HepG2 (cell line): ENCODE data around the gene ZBTB46. TPM values are rescaled to one million over a fixed set of nuclear protein-coding genes. Genes with fewer than 3 reads are reported as not detected.

ENCODE experiments used
- JUND ChIP-seq: sonication (generic); formaldehyde crosslinking; IDR thresholded peaks from 2 replicates; pipeline ENCODE4 v1.8.0; 2022; ENCODE audit warnings: mild to moderate bottlenecking, missing genetic modification reagents
- KDM4B ChIP-seq: sonication (generic); formaldehyde crosslinking; IDR thresholded peaks from 2 replicates; pipeline ENCODE4 v1.4.0; 2020; ENCODE audit warnings: missing genetic modification reagents
- KDM6A ChIP-seq: IDR thresholded peaks from 2 replicates; pipeline ENCODE4 v1.6.1; 2016; ENCODE audit warnings: low read depth
- LRRFIP1 ChIP-seq: sonication (generic); formaldehyde crosslinking; conservative IDR thresholded peaks from 2 replicates; pipeline ENCODE4 v1.4.0; 2020; ENCODE audit warnings: missing genetic modification reagents
- NFE2L1 ChIP-seq: sonication (generic); formaldehyde crosslinking; IDR thresholded peaks from 2 replicates; pipeline ENCODE4 v1.4.0; 2020; ENCODE audit warnings: missing genetic modification reagents, mild to moderate bottlenecking, borderline replicate concordance
- NR2F6 ChIP-seq, 2 experiments: IDR thresholded peaks; 2 replicates each; pipeline ENCODE4 v1.6.1; 2016; ENCODE audit warnings: antibody characterized with exemption in 1 of 2, mild to moderate bottlenecking in 1 of 2
- SAP130 ChIP-seq: IDR thresholded peaks from 2 replicates; pipeline ENCODE4 v1.6.1; 2016; ENCODE audit warnings: low read depth
- SMARCE1 ChIP-seq: fragments of 450-650 bp; IDR thresholded peaks from 2 replicates; pipeline ENCODE4 v1.6.1; 2017; ENCODE audit warnings: borderline replicate concordance
- SOX13 ChIP-seq, 3 experiments: fragments of 450-650 bp in 1 of 3; sonication (generic) in 1 of 3; formaldehyde crosslinking in 1 of 3; IDR thresholded peaks in 2 of 3; conservative IDR thresholded peaks in 1 of 3; 2 replicates each; pipeline versions ENCODE4 v1.5.0 to v1.6.1; 2016 to 2020; ENCODE audit warnings: antibody characterized with exemption in 1 of 3, mild to moderate bottlenecking in 1 of 3, missing compliant biosample characterization in 1 of 3, missing genetic modification reagents in 1 of 3, moderate library complexity in 1 of 3
- ZBTB2 ChIP-seq: sonication (generic); formaldehyde crosslinking; IDR thresholded peaks from 2 replicates; pipeline ENCODE4 v1.8.0; 2022; ENCODE audit warnings: low read depth, missing genetic modification reagents
- ZNF143 ChIP-seq: sonication (generic); formaldehyde crosslinking; IDR thresholded peaks from 2 replicates; pipeline ENCODE4 v1.4.0; 2020; ENCODE audit warnings: missing genetic modification reagents
- ZNF18 ChIP-seq: sonication (generic); formaldehyde crosslinking; IDR thresholded peaks from 2 replicates; pipeline ENCODE4 v1.8.0; 2022; ENCODE audit warnings: mild to moderate bottlenecking, missing genetic modification reagents; ENCODE audit not compliant: insufficient replicate concordance
- ZNF34 ChIP-seq: sonication (generic); formaldehyde crosslinking; IDR thresholded peaks from 2 replicates; pipeline ENCODE4 v1.4.0; 2020; ENCODE audit warnings: mild to moderate bottlenecking, missing genetic modification reagents, borderline replicate concordance
- ZNF513 ChIP-seq: sonication (generic); formaldehyde crosslinking; conservative IDR thresholded peaks from 2 replicates; pipeline ENCODE4 v1.5.0; 2020; ENCODE audit warnings: missing genetic modification reagents
- ZNF660 ChIP-seq: sonication (generic); formaldehyde crosslinking; IDR thresholded peaks from 2 replicates; pipeline ENCODE4 v1.5.1; 2020; ENCODE audit warnings: mild to moderate bottlenecking, low read depth, missing genetic modification reagents, borderline replicate concordance
- ZNF883 ChIP-seq: sonication (generic); formaldehyde crosslinking; IDR thresholded peaks from 2 replicates; pipeline ENCODE4 v1.5.1; 2020; ENCODE audit warnings: mild to moderate bottlenecking, missing genetic modification reagents; ENCODE audit errors: not compliant biosample characterization
- polyA plus RNA-seq, 8 experiments: library from polyadenylated mRNA; depleted of rRNA in 3 of 8; stranded (reverse) in 7 of 8; unstranded in 1 of 8; fragments of >200 nt; fragmentation: Illumina TruSeq in 4 of 8; extraction: Trizol in 4 of 8; gene quantifications; 2 replicates each; pipeline versions ENCODE4 v1.2.1 to v1.2.3, GENCODE V29; 2011 to 2016; ENCODE audit warnings: low read depth in 4 of 8, missing spikeins in 1 of 8, mixed read lengths in 1 of 8; ENCODE audit not compliant: insufficient read depth in 1 of 8
- total RNA-seq, 5 experiments: library from RNA; depleted of rRNA; stranded (reverse); fragments of >200 nt; fragmentation: Illumina TruSeq; extraction: Trizol; gene quantifications; 2 replicates each; pipeline ENCODE4 v1.2.3, GENCODE V29; 2016; ENCODE audit warnings: low read depth in 1 of 5

The ZBTB46 gene
- total and polyA plus RNA-seq, 2 of the 13 experiments (the other 11 are each of a cell fraction or from before 2014, with no cell fraction given), result 1.6 to 13.5 TPM

- TF ChIP-seq ZBTB2 (CRISPR knock-in tag) (peak; percentile 86), NFE2L1 (CRISPR knock-in tag) (peak; percentile 90; the same call in 1 of the 2 replicates), KDM6A (no peak; the same call in 1 of the 2 replicates), SOX13 (IDR thresholded peaks at IDR 0.05) (peak; percentile 33; the same call in 1 of the 2 replicates), SOX13 (CRISPR knock-in tag; conservative IDR thresholded peaks at IDR 0.05 in 1 of 2, IDR thresholded peaks at IDR 0.05 in 1 of 2) (peak in 1 of 2 experiments; percentile 69; a peak in 2 of 4 replicates), ZNF18 (CRISPR knock-in tag) (no peak), ZNF660 (CRISPR knock-in tag) (no peak; the same call in 1 of the 2 replicates), ZNF513 (CRISPR knock-in tag) (peak; percentile 42; the same call in 1 of the 2 replicates), ZNF34 (peak; percentile 99; the same call in 1 of the 2 replicates), NR2F6 (IDR thresholded peaks at IDR 0.05) (peak; percentile 78), NR2F6 (CRISPR knock-in tag; IDR thresholded peaks at IDR 0.05) (peak; percentile 96), SMARCE1 (no peak), SAP130 (CRISPR knock-in tag) (peak; percentile 97), ZNF883 (peak; percentile 93), JUND (CRISPR knock-in tag) (peak; percentile 45; the same call in 1 of the 2 replicates), ZNF143 (CRISPR knock-in tag) (peak; percentile 36; the same call in 1 of the 2 replicates), LRRFIP1 (peak; percentile 46; the same call in 1 of the 2 replicates), KDM4B (CRISPR knock-in tag) (peak; percentile 87)
Measured at GRCh38 chr20:63737945-63738686, 92.9 kb downstream of the ZBTB46 start (continued).
